OCI-LY7 (cell line): ENCODE data around the gene PRSS2. TPM values are rescaled to one million over a fixed set of nuclear protein-coding genes. Genes with fewer than 3 reads are reported as not detected.
"Not testable (repeated sequence)": the region's sequence is repeated elsewhere in the genome, so short reads cannot be mapped to it uniquely, and the experiment has no call there.

Experiments
- BruUV-seq: library from RNA; stranded (reverse); fragments of 400-500 nt; replicated peaks from 2 replicates; lab custom pipeline; 2021; lab: Mats Ljungman, UMichigan
- CTCF ChIA-PET: fragments of 300-600 bp; sonication (Branson Sonifier 250); formaldehyde crosslinking; loops from one replicate; lab custom pipeline; 2022; ENCODE audit warnings: antibody characterized with exemption; ENCODE audit not compliant: unreplicated experiment; lab: Charles Lee
- POLR2A ChIA-PET: fragments of 300-600 bp; sonication (Branson Sonifier 250); formaldehyde crosslinking; loops from one replicate; lab custom pipeline; 2022; ENCODE audit warnings: antibody characterized with exemption; lab: Charles Lee
- DNase-seq: peaks from one replicate; pipeline ENCODE4 v3.0.0-alpha.2; 2015; ENCODE audit warnings: low spot score
- H2AFZ ChIP-seq: fragments of 200-600 bp; sonication (generic), shearing (Covaris generic); 2 replicates; pipeline ENCODE4 v1.6.1; 2014; ENCODE audit warnings: mild to moderate bottlenecking, antibody characterized with exemption, low read length, moderate library complexity
- H3K27ac ChIP-seq: fragments of 200-600 bp; sonication (generic); 2 replicates; pipeline ENCODE4 v1.5.1; 2014; ENCODE audit warnings: mixed run types, low read depth, mild to moderate bottlenecking, moderate library complexity, low read length, inconsistent platforms; ENCODE audit not compliant: poor library complexity, severe bottlenecking
- H3K36me3 ChIP-seq: fragments of 200-600 bp; sonication (generic); 2 replicates; pipeline ENCODE4 v1.6.1; 2014; ENCODE audit warnings: mild to moderate bottlenecking, antibody characterized with exemption, low read length, moderate library complexity, mixed read lengths; ENCODE audit not compliant: insufficient read depth
- H3K4me1 ChIP-seq: fragments of 200-600 bp; sonication (generic); 2 replicates; pipeline ENCODE4 v1.5.1; 2014; ENCODE audit warnings: mild to moderate bottlenecking, low read length; ENCODE audit not compliant: insufficient read depth, poor library complexity, severe bottlenecking
- H3K4me2 ChIP-seq: fragments of 200-600 bp; sonication (generic); 2 replicates; pipeline ENCODE4 v1.6.1; 2014; ENCODE audit warnings: mild to moderate bottlenecking, low read length
- H3K4me3 ChIP-seq: fragments of 200-600 bp; sonication (generic); 2 replicates; pipeline ENCODE4 v1.5.1; 2014; ENCODE audit warnings: mild to moderate bottlenecking, low read depth, low read length; ENCODE audit not compliant: poor library complexity, severe bottlenecking
- H3K79me2 ChIP-seq: fragments of 200-600 bp; sonication (generic); 2 replicates; pipeline ENCODE4 v1.6.1; 2016; ENCODE audit warnings: low read depth, mild to moderate bottlenecking, low read length, moderate library complexity, mixed read lengths; ENCODE audit not compliant: insufficient read depth
- H3K9me2 ChIP-seq: fragments of 200-600 bp; sonication (generic); 2 replicates; pipeline ENCODE4 v1.6.1; 2016; ENCODE audit warnings: mild to moderate bottlenecking, low read length, mixed read lengths; ENCODE audit not compliant: insufficient read depth
- H3K9me3 ChIP-seq: fragments of 200-600 bp; sonication (generic); 2 replicates; pipeline ENCODE4 v1.6.1; 2014; ENCODE audit warnings: mild to moderate bottlenecking, mixed run types, low read length, mixed read lengths
- H4K20me1 ChIP-seq: fragments of 200-600 bp; sonication (generic); 2 replicates; pipeline ENCODE4 v1.6.1; 2014; ENCODE audit warnings: mild to moderate bottlenecking, antibody characterized with exemption, low read length, moderate library complexity, mixed read lengths; ENCODE audit not compliant: insufficient read depth
- EZH2phosphoT487 ChIP-seq: fragments of 200-600 bp; sonication (generic); IDR thresholded peaks from 2 replicates; pipeline ENCODE4 v1.6.1; 2018; ENCODE audit warnings: low read depth, borderline replicate concordance, mild to moderate bottlenecking, mixed run types, antibody characterized with exemption, low read length, moderate library complexity, mixed read lengths
- intact Hi-C: fragments of 100-400 bp; cut with micrococcal nuclease; formaldehyde crosslinking; loops from one replicate; pipeline ENCODE4 v1.10.0; 2022; ENCODE audit not compliant: unreplicated experiment
- total RNA-seq, 2 experiments: library from RNA; depleted of rRNA in 1 of 2; stranded (reverse); fragments of >200 nt in 1 of 2; shearing (Covaris generic) in 1 of 2; gene quantifications; 2 replicates each; pipeline ENCODE4 v1.2.3, GENCODE V29; 2014 to 2022
- TF ChIP-seq, protein P1 (sequence below): fragments of 200-600 bp; sonication (generic); conservative IDR thresholded peaks from 2 replicates; pipeline ENCODE4 v1.5.1; 2014; ENCODE audit warnings: mild to moderate bottlenecking, antibody characterized with exemption, low read length, moderate library complexity, mixed read lengths

PRSS2 gene
- total RNA-seq, 2 experiments from 2014 or later = 0.60 to 1.1 TPM

DNA sequence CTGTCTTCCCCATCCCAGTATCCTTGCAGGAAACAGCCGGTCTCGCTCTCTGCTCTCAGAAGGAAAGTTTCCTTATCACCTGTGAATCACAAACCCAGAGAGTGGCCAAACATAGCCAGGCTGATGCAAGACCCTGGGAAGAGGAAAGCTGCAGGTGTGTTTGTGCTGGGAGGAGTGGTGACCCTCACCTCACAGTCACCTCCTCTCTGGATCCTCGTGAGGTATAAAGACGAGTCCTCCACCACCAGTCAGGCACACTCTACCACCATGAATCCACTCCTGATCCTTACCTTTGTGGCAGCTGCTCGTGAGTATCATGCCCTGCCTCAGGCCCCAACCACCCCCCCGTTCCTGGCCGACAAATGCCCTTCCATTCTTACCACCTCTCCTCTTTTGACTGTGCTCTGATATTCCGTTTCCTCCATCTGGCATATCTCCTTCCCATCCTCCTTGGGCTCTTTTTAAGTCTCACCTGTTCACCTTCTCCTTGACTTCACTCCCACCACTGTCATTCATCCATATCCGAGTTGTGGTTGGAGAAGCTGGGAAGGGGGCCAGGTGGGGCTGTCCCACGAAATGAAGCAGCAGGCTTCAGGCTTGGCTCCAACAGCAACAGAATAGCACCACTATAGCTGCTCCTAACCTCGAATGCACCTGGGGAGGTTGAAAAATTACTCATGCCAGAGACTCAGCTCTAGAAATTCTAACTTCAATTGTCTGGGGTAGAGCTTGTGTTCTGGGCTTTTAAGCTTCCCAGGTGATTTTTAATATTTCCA, 21.4 kb upstream of the PRSS2 start, which contains the start of gene PRSS1:
TSS of gene PRSS1 (plus strand) at position 255 of the 776 bp plus-strand sequence. CDS start at position 268, 13 bp downstream.
- H4K20me1 ChIP-seq = no peaks in the 10 kb centered on the region
- H2AFZ ChIP-seq = no peak within 1 kb of the TSS
- no peak for DNase-seq
- H3K79me2 ChIP-seq = no peaks in the 10 kb centered on the region
- POLR2A ChIA-PET = interaction anchor here (0.6 to 1.6 kb wide), 2 partner anchors 8 to 174 kb away, joined by 3 read pairs; no protein-coding TSS in a partner anchor
- no peaks in the 10 kb centered on the region for H3K4me1 ChIP-seq
- TF ChIP-seq, protein P1, sequence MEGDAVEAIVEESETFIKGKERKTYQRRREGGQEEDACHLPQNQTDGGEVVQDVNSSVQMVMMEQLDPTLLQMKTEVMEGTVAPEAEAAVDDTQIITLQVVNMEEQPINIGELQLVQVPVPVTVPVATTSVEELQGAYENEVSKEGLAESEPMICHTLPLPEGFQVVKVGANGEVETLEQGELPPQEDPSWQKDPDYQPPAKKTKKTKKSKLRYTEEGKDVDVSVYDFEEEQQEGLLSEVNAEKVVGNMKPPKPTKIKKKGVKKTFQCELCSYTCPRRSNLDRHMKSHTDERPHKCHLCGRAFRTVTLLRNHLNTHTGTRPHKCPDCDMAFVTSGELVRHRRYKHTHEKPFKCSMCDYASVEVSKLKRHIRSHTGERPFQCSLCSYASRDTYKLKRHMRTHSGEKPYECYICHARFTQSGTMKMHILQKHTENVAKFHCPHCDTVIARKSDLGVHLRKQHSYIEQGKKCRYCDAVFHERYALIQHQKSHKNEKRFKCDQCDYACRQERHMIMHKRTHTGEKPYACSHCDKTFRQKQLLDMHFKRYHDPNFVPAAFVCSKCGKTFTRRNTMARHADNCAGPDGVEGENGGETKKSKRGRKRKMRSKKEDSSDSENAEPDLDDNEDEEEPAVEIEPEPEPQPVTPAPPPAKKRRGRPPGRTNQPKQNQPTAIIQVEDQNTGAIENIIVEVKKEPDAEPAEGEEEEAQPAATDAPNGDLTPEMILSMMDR = no peak
- no peak for TF ChIP-seq EZH2phosphoT487
- H3K4me3 ChIP-seq = no peak within 1 kb of the TSS
- no peaks in the 10 kb centered on the region for H3K36me3 ChIP-seq
- BruUV-seq = no TSS peak
- no peak within 1 kb of the TSS for H3K27ac ChIP-seq
- no peaks in the 10 kb centered on the region for H3K9me3 ChIP-seq
- no peak within 1 kb of the TSS for H3K4me2 ChIP-seq
- intact Hi-C loops = no loop called here
- H3K9me2 ChIP-seq = no peaks in the 10 kb centered on the region
- CTCF ChIA-PET = no interaction called here

- Histone ChIP-seq H3K79me2 (no peaks in the 10 kb centered on the region), H3K4me2 (no peak overlapping the region), H3K27ac (no peak overlapping the region), H3K9me3 (no peaks in the 10 kb centered on the region), H2AFZ (no peak overlapping the region), H4K20me1 (no peaks in the 10 kb centered on the region), H3K36me3 (no peaks in the 10 kb centered on the region), H3K4me1 (no peaks in the 10 kb centered on the region), H3K4me3 (no peak overlapping the region), H3K9me2 (no peaks in the 10 kb centered on the region)
- DNase-seq = no peak
- intact Hi-C loops = no loop called here
- no peak for TF ChIP-seq EZH2phosphoT487
- TF ChIP-seq, protein P1 = no peak
- no TSS peak for BruUV-seq
- ChIA-PET POLR2A (interaction anchor here (0.7 to 1.6 kb wide), 2 partner anchors 9 to 42 kb away, joined by 3 read pairs; no protein-coding TSS in a partner anchor), CTCF (no interaction called here)
Measured at GRCh38 chr7:142750321-142750938, 20.3 kb upstream of the PRSS2 start.

DNA sequence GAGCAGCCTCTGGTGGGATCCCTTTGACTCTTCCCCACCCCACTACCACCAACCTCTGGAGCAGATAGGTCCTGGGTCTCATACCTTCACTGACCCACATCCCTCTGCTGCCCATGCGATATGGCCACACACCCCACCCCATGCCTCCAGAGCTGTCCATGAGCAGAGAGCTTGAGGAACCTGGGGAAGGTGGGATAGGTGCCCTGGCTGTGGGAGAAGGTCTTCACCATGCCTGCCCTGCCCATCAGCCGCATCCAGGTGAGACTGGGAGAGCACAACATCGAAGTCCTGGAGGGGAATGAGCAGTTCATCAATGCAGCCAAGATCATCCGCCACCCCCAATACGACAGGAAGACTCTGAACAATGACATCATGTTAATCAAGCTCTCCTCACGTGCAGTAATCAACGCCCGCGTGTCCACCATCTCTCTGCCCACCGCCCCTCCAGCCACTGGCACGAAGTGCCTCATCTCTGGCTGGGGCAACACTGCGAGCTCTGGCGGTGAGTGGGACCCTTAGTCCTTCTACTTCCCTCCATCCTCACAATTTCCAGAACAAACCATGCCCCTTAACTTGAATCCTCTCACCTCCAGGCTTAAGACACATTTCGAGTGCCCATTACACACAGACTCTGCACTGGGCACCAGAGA, 19.1 kb upstream of the PRSS2 start:
- POLR2A ChIA-PET, BruUV-seq, H3K36me3 ChIP-seq, H3K9me3 ChIP-seq, H3K4me1 ChIP-seq, CTCF ChIA-PET, H4K20me1 ChIP-seq, intact Hi-C loops, H3K9me2 ChIP-seq, H3K4me3 ChIP-seq, H3K79me2 ChIP-seq, H2AFZ ChIP-seq, H3K27ac ChIP-seq, H3K4me2 ChIP-seq, DNase-seq: not testable (repeated sequence)
